Measurements from ENCODE around the gene MLXIP.

The MLXIP gene

DNA sequence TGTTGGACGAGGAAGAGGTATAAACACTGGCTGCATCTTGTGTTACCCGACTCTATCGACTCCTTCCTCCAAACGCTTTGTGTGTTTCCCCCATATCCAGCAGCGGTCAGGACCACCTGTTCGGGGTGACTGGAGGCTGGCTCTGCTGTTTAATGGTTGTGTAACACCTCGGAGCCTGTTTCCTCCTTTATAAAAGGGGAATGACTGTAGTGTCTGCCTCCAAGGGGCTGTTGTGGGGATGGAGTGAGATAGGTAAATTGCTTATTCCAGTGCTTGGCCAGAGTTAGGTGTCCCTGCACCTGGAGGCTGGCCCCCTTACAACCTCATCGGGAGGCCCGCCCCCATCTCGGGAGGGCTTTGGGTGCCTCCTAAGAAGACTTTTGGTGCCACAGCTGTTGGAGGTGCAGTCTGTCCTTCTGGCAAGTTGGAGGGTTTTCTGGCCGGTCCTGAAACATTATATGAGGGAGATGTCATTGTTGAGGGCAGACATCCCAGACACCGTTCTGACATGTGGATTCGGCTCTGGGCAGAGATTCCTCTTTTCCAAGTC is 1.1 kb downstream of the MLXIP start:
- no peak for DNase-seq (ENCODE audit: low spot score)

DNA sequence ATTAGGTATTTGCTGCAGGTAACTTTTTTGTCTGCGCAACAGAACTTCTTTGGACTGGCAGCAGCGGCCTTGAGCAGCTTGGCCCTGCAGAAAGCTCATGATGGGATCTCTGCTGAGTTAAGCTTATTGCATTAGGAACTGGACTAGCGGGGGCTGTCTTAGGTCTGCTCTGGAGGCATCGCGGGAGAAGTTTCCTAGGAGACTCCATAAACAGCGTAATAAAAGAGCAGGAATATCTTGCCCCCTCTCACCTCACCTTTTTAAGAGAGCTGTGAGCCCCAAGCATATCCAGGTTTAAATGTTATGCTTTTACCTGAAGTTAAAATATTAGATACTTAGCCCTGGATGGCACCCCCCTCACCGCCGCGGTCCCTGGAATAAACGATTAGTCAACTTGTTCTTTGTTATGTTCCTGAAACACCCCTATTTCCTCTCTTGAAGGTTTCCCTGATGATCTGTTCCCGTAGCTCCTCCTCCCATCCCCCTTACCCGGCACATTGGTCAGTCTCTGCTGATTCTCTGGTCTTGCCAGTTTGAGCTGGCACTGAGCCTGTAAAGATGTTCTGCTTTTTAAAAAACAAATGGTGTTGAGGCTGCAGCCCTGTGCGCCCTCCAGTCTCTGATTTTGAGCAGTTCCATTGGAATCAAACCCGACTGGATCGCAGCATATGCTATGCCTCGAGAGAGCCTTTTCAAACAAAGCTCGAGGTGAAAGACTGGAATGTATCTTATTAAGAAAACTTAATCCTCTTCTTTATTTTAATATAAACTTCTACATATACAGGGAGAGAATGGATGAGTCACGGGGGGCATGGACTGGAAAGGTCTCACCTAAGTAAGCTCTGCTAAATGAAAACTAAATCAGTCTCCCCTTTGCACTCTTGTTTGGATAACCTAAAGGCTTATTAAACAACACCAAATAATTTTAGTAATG is 1.9 kb downstream of the MLXIP start:
- peak; percentile 68 for DNase-seq (ENCODE audit: low spot score)

DNA sequence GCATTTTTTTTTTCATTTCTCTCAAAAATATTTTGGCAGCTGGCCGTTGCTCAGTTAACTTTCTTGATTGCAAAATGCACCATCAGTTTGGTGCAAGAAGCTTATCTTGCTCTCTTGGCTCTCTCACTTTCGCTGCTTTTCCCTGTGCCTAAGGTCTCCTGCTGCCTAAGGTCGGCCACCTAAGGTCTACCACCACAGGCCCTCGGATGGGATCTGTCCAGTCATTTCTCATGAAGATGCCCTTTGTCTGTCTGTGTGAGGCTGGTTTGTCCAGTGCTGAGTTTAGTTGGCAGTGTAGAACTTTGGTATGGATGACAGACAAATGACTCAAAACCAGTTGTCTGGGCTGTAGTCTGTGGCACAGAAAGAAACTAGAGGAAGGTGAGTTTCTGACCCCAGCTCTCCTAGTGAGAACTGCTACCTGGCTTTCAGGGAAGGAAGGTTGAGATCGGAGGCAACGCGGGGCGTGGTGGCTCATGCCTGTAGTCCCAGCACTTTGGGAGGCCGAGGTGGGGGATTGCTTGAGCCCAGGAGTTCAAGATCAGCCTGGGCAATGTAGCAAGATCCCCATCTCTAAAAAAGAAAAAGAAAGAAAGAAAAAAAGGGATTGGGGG is 2.6 kb downstream of the MLXIP start:
- peak; percentile 19 for DNase-seq (ENCODE audit: low spot score)

DNA sequence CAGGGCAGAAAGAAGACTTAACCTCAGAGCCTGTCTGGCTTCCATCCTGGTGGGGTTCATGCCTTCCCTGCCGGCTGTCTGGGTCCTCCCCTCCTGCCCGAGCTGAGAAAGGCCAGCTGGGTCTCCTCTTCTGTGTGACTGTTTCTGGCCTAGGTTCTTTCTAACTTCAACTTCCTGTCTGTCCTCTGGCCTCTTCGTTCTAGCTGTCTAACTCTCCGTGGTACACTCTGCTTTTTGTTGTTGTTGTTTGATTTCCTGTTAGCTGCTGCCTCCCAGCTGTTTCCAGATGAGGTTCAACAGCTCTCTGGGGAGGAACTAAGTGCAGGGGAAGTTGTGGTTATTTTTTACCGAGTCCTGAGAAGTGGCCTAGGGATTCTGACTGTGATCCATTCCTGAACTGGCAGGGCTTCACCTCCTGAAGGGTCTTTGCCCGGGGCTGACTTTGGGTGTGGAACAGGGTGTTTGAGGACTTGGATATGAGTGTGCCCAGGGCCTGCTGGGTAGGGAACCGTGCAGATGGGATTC is 3.2 kb downstream of the MLXIP start:
- peak; percentile 40 for DNase-seq (ENCODE audit: low spot score)

DNA sequence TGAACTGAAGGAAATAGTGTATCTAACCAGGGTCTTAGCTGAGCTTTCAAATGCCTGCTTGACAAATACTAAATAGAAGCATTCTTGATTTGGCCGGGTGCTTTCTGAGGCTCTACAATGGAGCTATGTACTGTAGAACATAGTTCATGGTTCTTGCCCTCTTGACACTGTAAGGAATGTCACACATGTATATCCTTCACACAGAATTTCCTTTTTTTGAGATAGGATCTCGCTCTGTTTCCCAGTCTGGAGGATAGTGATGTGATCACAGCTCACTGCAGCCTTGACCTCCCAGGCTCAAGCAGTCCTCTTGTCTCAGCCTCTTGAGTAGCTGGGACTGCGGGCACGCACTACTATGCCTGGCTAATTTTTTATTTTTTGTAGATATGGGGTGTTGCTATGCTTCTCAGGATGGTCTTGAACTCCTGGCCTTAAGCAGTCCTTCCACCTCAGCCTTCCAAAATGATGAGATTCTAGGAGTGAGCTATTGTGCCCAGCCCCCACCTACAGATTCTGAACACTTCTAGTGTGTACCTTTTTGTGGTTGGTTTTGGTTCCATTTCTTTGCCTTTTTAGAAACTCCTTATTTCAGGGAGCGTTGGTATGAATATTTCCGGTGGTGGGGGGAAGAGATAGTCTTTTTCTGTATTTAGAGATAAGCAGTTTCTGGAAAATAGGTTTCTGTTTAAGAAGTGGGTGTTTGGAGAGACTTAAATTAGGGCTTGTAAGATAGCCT is 4.2 kb downstream of the MLXIP start:
- DNase-seq (ENCODE audit: low spot score), result no peak

DNA sequence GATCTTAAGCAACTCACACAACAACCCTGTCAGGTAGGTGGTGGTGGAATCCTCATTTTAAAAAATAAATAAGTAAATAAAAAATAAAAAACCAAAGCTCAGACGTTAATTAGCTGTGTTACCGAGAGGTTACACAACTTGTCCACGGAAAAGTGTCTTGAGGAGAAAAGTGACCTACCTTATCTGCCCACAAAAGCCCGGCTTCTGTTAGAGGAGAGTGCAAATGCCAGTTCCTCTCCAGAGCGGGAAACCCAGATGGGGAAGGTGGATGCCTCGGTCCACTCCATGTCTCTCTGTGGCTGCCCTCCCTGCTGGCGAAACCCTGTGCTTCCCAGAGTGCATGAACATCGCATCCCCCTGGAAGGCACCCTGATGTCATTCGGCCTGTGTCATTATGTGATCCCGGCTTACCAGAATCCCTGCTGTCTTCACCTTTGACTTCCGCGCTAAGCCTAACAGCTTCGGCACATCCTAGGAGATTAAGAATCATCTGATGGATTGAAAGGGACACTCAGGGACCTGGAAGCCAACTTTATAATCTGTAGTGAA is 6.4 kb downstream of the MLXIP start:
- DNase-seq (ENCODE audit: low spot score), result no peak

DNA sequence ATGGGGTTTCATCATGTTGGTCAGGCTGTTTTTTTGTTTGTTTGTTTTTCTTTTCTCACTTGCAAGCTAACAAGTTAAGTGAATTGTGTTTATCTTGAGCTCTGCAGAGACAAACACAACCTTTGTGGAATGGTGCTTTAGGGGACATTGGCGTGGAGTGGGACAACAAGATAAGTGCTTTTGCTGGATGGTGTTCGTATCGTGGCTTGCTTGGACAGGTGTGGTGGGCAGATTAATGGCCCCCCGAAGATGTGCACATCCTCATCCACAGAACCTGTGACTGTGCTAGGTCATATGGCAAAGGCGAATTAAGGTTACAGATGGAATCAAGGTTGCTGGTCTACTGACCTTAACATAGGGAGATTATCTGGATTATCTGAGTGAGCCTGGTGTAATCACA is 7.0 kb downstream of the MLXIP start:
- DNase-seq (ENCODE audit: low spot score), result no peak

DNA sequence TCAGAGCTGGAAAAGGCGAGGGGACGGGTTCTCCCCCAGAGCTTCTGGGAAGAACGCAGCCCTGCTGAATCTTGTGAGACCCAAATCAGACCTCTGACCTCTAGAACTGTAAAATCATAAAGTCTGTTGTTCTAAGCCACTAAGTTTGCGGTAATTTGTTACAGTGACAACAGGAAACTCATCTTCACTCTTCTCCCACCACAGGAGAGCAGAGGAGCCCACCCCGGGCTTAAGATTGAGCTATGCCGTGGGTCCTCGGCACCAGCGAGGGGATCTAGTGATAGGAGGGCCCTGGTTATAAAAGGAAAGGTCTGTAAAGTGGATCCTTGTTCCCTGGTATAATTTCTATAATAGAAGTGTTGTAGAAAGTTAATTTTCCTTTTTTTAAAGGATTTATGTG is 7.6 kb downstream of the MLXIP start:
- DNase-seq (ENCODE audit: low spot score), result no peak

DNA sequence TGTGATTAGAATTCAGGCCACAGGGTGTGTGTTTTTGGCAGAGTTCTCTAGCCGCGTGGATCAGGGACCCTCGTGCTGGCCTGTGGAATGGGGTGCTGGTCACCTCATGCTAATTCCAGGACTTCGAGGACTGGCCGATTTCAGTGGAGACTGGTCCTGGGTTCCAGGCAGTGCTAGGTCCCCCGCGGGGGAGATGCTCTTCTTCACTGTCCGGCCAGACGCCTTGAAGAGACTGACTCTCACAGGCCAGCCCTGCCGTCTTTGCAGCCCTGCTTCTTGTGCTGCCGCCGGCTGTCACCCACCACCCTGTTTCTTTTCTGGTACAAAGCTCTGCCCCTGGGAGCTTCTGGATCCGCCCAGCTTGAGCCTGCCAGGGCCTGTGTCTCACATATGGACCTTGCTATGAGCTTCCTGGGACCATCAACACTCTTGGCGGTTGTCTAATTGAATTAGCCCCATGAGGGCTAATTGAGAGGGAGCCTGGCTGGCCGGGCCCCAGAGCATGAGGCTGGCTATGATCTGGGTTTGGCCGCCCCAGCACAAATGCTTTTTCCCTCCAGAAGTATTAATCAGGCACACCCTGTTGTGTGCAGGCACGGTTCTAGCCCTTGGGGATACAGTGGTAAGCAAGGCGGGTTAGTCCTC is 8.2 kb downstream of the MLXIP start:
- no peak for DNase-seq (ENCODE audit: low spot score)

DNA sequence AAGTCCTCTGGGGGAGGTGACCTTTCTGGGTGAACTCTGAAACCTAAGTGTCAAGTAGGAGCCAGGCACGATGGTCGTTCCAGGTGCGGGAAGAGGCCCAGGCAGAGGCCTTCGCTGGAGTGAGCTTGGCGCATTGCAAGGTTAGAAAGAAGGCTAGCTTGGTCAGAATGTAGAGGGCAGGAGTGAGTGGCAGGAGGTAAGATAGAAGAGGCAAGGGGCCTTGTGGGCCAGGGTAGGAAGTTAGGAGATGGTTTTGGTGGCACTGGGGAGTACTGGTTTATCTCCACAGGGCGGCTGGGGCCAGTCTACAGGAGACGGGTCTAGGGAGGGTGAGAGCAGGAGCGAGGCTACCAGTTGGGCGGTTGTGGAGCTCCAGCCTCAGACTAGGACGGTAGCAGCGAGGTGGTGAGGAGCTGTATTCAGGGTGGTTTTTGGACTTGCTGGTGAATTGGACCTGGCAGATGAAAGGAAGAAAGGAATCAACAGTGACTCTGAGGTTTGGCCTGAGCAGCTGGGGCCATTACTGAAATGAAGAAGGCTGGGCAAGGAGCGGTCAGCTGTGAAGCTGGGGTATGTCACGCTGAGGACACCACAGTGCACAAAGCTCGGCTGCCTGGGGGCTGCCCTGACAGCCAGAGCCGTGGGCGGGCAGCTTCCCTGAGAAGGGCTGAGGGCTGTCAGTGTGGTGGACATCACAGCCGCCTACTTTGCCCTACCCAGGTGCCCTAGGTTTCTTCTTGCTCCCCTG is 9.0 kb downstream of the MLXIP start:
- no peak for DNase-seq (ENCODE audit: low spot score)

DNA sequence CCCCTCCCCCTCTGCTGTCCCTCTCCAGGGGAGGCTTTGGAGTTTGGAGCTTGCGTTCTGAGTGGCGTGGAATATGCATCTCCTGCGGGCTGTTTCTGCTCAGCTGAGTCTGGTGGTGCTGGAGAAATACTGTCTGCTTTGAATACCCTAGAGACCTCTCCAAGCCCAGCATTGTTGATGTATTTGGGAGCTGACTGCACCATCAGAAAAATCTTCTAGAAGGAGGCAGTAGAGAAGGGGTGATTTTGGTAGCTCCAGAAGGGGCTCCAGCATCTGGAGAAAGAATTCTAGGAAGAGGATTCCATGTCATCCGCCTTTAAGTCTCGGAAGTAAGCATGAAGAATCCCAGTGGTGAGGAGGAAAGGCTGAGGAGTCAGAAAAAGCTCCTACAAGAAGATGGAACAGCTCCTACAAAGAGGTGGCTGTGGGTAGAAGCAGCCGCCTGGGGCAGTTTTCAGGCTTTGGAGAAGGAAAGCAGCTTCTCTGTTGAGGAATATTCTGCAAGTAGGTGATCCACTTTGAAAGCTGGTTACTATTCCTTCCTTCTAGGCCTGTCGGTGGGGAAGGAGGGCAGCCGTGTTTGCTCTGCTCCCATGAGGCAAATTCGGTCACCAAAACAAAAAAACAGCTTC is 9.7 kb downstream of the MLXIP start:
- no peak for DNase-seq (ENCODE audit: low spot score)

DNA sequence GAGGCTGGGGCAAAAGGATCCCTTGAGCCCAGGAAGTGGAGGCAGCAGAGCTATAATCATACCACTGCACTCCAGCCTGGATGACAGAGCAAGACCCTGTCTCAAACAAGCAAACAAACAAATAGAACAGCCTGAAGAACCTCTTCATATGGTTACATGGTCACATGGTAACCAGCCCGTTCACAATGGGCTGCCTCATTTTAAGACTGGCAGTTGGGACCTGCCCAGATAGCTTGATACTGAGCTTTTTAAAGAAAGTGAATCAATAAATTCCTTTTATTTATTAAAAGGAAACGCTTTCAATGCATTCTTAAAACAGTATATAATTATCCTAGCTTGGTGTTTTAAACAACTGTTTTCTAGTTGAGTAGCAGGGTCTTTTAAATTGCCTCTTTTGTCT is 10.5 kb downstream of the MLXIP start:
- no peak for DNase-seq (ENCODE audit: low spot score)

DNA sequence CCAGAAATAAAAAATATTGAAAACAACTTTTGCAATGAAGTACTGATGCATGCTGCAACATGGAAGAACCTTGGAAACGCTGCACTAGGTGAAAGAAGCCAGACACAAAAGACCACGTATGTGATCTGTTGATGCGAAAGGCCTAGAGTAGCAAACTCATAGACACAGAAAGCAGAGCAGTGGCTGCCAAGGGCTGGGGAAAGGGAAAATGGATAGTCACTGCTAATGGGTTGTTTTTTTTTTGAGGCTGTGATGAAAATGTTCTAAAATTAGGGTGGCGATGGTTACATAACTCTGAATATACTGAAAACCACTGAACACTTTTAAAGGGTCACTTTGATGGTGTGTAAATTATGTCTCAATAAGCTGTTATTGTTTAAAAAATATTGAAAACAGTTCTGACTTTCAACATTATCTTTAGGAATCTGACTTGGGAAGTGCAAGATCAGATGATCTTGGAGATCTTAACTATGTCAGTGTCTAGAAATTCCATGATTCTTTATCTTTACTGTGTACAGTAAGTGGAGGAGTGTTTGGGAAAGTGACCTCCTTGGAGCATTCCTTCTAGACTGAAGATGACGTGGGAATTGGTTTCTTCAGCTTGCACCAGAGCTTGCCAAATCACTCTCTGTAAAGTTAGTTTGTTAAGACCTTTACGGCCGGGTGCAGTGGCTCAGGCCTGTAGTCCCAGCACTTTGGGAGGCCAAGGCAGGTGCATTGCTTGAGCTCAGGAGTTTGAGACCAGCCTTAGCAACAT is 12.4 kb downstream of the MLXIP start:
- DNase-seq (ENCODE audit: low spot score), result peak; percentile 72

DNA sequence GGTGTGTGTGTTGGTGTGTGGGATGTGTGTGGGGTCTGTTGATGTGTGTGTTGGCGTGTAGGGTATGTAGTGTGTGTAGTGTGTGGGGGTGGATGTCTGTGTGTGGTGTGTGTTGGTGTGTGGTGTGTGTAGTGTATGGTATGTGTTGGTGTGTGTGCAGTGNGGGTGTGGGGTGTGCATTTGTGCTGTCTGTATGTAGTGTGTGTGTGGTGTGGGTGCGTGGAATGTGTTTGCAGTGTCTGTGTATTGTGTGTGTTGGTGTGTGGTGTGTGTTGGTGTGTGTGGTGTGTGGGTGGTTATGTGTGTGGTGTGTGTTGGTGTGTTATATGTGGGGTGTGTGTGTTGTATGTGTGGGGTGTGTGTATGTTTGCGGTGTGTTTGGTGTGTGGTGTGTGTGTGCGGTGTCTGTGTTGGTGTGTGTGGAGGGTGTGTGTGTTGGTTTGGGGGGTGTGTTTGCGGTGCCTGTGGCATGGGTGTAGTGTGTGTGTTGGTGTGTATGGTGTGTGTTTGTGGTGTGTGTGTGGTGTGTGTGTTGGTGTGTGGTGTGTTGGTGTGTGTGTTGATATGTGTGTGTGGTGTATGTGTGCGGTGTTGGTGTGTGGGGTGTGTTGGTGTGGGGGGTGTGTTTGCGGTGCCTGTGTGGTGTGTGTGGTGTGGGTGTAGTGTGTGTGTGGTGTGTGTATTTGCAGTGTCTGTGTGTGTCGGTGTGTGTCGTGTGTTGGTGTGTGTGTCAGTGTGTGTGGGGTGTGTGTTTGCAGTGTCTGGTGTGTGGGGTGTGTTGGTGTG is 14.7 kb downstream of the MLXIP start:
- DNase-seq (ENCODE audit: low spot score), result no peak

DNA sequence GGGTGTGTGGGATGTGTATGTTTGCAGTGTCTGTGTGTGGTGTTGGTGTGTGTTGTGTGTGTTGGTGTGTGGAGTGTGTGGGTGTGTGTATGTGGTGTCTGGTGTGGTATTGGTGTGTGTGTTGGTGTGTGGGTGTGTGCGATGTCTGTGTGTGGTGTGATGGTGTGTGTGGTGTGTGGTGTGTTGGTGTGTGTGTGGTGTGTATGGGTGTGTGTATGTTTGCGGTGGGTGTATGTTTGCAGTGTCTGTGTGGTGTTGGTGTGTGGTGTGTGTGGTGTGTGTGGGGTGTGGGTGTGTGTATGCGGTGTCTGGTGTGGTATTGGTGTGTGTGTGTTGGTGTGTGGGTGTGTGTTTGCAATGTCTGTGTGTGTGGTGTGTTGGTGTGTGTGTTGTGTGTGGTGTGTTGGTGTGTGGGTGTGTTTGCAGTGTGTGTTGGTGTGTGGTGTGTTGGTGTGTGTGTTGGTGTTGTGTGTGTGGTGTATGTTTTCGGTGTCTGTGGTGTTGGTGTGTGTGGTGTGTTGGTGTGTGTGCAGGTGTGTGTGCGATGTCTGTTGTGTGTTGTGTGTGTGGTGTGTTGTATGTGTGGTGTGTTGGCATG is 15.7 kb downstream of the MLXIP start:
- DNase-seq (ENCODE audit: low spot score), result no peak

DNA sequence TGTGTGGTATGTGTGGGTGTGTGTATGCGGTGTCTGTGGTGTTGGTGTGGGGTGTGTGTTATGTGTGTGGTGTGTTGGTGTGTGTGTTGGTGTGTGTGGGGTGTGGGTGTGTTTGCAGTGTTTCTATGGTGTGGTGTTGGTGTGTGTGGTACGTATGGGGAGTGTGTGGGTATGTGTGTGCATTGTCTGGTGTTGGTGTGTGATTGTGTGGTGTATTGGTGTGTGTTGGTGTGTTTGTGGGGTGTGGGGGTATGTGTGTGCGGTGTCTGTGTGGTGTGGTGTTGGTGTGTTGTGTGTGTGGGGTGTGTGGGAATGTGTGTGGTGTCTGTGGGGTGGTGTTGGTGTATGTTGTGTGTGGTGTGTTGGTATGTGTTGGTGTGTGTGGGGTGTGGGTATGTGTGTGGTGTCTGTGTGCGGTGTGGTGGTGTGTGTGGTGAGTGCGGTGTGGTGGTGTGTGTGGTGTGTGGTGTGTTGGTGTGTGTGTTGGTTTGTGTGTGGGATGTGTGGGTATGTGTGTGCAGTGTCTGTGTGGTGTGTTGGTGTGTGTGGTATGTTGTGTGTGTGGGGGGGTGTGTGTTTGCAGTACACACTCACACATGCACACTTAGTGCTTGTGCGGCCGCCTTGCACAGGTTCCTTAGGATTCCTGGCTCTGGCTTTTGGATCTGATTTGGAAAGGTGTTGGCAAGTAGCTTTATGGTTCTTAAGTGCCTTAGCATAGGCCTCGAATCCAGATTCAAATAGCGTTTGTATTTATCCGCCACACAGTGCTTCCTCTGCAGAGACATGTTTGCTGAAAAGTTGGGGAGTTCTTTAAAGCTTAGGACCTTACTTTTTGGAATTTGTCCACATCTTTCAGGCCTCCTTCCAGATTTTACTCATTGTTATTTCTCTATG is 16.4 kb downstream of the MLXIP start:
- no peak for DNase-seq (ENCODE audit: low spot score)

DNA sequence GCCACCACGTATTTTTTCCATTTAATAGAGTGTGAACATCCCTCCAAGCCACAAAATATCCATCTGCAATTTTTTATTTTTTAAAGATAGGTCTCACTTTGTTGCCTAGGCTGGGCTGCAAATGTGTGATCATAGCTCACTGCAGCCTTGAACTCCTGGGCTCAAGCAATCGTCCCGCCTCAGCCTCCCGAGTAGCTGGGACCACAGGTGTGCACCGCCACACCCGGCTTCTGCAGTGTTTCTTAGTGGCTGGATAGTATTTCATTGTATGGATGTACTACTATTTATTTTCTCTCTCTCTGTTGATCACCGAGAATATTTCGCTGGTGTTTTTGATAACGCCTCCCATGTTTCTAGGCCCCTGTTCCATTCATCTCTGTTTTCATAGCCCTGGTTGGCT is 17.5 kb downstream of the MLXIP start:
- no peak for DNase-seq (ENCODE audit: low spot score)

All from AG20443 (cell line).